Midbrain (tissue), 1 donor: ENCODE measurements around the gene BMP2K.

Experiments used
- DNase-seq: peaks from one replicate; lab custom pipeline; 2025; lab: John Stamatoyannopoulos, UW

Gene BMP2K

GRCh38 chr4:78776079-78776728 is at the start of gene BMP2K:
Gene BMP2K (plus strand): TSS chr4:78776350. CDS start chr4:78776544, 194 bp downstream.
- DNase-seq = peak; percentile 88

- DNase-seq = no peak
Observed at GRCh38 chr4:78726546-78726945, 49.6 kb upstream of the BMP2K start.

GRCh38 chr4:78732332-78733104 is 43.6 kb upstream of the BMP2K start:
- no peak for DNase-seq

- DNase-seq = no peak
Observed at GRCh38 chr4:78734441-78735162, 41.5 kb upstream of the BMP2K start.

- DNase-seq = no peak
Observed at GRCh38 chr4:78735697-78736096, 40.5 kb upstream of the BMP2K start.

- DNase-seq = no peak
Observed at GRCh38 chr4:78737035-78737434, 39.1 kb upstream of the BMP2K start.

GRCh38 chr4:78737973-78738372 is 38.2 kb upstream of the BMP2K start:
- DNase-seq = no peak

GRCh38 chr4:78742300-78742699 is 33.9 kb upstream of the BMP2K start:
- DNase-seq = no peak

GRCh38 chr4:78747475-78747922 is 28.7 kb upstream of the BMP2K start:
- DNase-seq = no peak

- no peak for DNase-seq
Observed at GRCh38 chr4:78748381-78748780, 27.8 kb upstream of the BMP2K start.

GRCh38 chr4:78749258-78749971 is 26.7 kb upstream of the BMP2K start:
- DNase-seq = no peak

- no peak for DNase-seq
Observed at GRCh38 chr4:78749972-78750727, 26.0 kb upstream of the BMP2K start.

GRCh38 chr4:78753091-78753490 is 23.1 kb upstream of the BMP2K start:
- no peak for DNase-seq

- DNase-seq = no peak
Observed at GRCh38 chr4:78754872-78755271, 21.3 kb upstream of the BMP2K start.

- no peak for DNase-seq
Observed at GRCh38 chr4:78756137-78756536, 20.0 kb upstream of the BMP2K start.

- DNase-seq = no peak
Observed at GRCh38 chr4:78756776-78757175, 19.4 kb upstream of the BMP2K start.

GRCh38 chr4:78757574-78757973 is 18.6 kb upstream of the BMP2K start:
- no peak for DNase-seq

- no peak for DNase-seq
Observed at GRCh38 chr4:78758085-78758484, 18.1 kb upstream of the BMP2K start.

- no peak for DNase-seq
Observed at GRCh38 chr4:78762529-78762928, 13.6 kb upstream of the BMP2K start.

- DNase-seq = no peak
Observed at GRCh38 chr4:78763251-78763650, 12.9 kb upstream of the BMP2K start.

- DNase-seq = no peak
Observed at GRCh38 chr4:78763763-78764387, 12.3 kb upstream of the BMP2K start.
